Activated T-cell treated with anti-CD3 and anti-CD28 coated beads for 1 hour (primary cell): Measurements from ENCODE around the gene RDH13.
A peak's percentile ranks its signal among the peaks of the same experiment; 100 is the strongest.
"Not testable (repeated sequence)": the region's sequence is repeated elsewhere in the genome, so short reads cannot be mapped to it uniquely, and the experiment has no call there.

Experiments
- DNase-seq: peaks from one replicate; pipeline ENCODE4 v3.0.0-alpha.2; 2020; ENCODE audit warnings: low read depth

The RDH13 gene

GRCh38 chr19:55014714-55015113 lies 48.2 kb downstream of the RDH13 start:
- no peak for DNase-seq

- DNase-seq: no peak
These were observed 49.4 kb downstream of the RDH13 start for GRCh38 chr19:55013596-55013995.

GRCh38 chr19:55012306-55012705 lies 50.6 kb downstream of the RDH13 start:
- no peak for DNase-seq

- not testable (repeated sequence) for DNase-seq
These were observed 52.4 kb downstream of the RDH13 start for GRCh38 chr19:55010561-55010960.

- not testable (repeated sequence) for DNase-seq
These were observed 54.2 kb downstream of the RDH13 start for GRCh38 chr19:55008781-55009180.

GRCh38 chr19:55008189-55008588 lies 54.8 kb downstream of the RDH13 start:
- not testable (repeated sequence) for DNase-seq

- DNase-seq: not testable (repeated sequence)
These were observed 55.4 kb downstream of the RDH13 start for GRCh38 chr19:55007537-55007936.

- DNase-seq: not testable (repeated sequence)
These were observed 56.2 kb downstream of the RDH13 start for GRCh38 chr19:55006795-55007194.

- DNase-seq: peak; percentile 13
These were observed 57.1 kb downstream of the RDH13 start for GRCh38 chr19:55005684-55006488.

- DNase-seq: no peak
These were observed 62.2 kb downstream of the RDH13 start for GRCh38 chr19:55000761-55001160.

- not testable (repeated sequence) for DNase-seq
These were observed 64.2 kb downstream of the RDH13 start for GRCh38 chr19:54998751-54999239.

- no peak for DNase-seq
These were observed 67.4 kb downstream of the RDH13 start for GRCh38 chr19:54995561-54995960.
